ENCODE data around the gene KCNH3. TPM values are rescaled to one million over a fixed set of nuclear protein-coding genes. Genes with fewer than 3 reads are reported as not detected.
"Not testable (repeated sequence)": the region's sequence is repeated elsewhere in the genome, so short reads cannot be mapped to it uniquely, and the experiment has no call there.

Gene KCNH3
- total RNA-seq, 1 donor from 2014 or later: 0.16 TPM

DNA sequence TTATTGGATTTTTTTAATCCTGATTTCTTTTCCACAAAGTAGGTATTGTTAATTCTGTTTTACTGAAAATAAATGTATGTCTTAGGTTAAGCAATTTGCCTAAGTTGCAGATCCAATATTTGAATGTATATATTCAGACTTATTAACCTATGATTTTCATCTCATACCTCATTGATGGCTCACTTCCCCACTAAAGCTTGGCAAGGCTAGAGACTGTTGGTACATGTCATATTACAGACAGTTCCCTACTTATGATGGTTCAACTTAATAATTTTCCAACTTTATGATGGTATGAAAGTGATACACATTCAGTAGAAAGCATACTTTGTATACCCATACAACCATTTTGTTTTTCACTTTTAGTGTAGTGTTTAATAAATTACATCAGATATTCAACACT is 33.2 kb upstream of the KCNH3 start:
- Mint-ChIP-seq H3K36me3 (ENCODE audit: low read depth) (peaks cover 12% of the 10 kb centered on the region), H3K4me1 (no peaks in the 10 kb centered on the region)
- DNase-seq (ENCODE audit: low read depth, low spot score): no peak

DNA sequence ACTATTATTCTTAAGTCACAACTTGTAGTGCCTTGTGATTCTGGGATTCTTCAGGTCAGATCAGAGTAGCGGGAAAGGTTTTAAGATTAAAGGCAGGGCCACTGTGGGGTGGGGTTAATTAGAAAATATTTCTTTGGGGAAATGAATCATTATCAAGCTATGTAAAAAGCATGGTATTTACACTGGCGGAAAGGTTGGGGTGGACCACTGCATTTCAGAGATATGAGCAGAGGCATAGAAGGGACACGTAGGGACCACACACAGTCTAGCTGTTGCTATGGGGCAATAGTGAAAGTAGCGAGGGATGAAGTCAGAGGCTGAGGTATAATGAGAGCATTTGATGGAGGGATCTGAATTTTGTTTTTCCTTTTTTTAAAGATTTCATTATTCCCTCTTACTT is 31.7 kb upstream of the KCNH3 start:
- H3K27ac Mint-ChIP-seq (ENCODE audit: unreplicated experiment): no peak overlapping the region
- no peaks in the 10 kb centered on the region for H3K9me3 Mint-ChIP-seq
- no peak overlapping the region for H3K4me3 Mint-ChIP-seq
- no peak for DNase-seq (ENCODE audit: low read depth, low spot score)
- H3K4me1 Mint-ChIP-seq: no peaks in the 10 kb centered on the region
- TF ChIP-seq, protein P1, sequence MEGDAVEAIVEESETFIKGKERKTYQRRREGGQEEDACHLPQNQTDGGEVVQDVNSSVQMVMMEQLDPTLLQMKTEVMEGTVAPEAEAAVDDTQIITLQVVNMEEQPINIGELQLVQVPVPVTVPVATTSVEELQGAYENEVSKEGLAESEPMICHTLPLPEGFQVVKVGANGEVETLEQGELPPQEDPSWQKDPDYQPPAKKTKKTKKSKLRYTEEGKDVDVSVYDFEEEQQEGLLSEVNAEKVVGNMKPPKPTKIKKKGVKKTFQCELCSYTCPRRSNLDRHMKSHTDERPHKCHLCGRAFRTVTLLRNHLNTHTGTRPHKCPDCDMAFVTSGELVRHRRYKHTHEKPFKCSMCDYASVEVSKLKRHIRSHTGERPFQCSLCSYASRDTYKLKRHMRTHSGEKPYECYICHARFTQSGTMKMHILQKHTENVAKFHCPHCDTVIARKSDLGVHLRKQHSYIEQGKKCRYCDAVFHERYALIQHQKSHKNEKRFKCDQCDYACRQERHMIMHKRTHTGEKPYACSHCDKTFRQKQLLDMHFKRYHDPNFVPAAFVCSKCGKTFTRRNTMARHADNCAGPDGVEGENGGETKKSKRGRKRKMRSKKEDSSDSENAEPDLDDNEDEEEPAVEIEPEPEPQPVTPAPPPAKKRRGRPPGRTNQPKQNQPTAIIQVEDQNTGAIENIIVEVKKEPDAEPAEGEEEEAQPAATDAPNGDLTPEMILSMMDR (conservative IDR thresholded peaks at IDR 0.05): no peak
- H3K27me3 Mint-ChIP-seq (ENCODE audit: low read depth): no peaks in the 10 kb centered on the region
- peaks cover 9% of the 10 kb centered on the region for H3K36me3 Mint-ChIP-seq (ENCODE audit: low read depth)

More for the DNA sequence above, 33.2 kb upstream of the KCNH3 start:
- Mint-ChIP-seq H3K27me3 (ENCODE audit: low read depth) (no peaks in the 10 kb centered on the region), H3K27ac (ENCODE audit: unreplicated experiment) (no peak overlapping the region), H3K9me3 (no peaks in the 10 kb centered on the region), H3K4me3 (no peak overlapping the region)
- TF ChIP-seq, protein P1 (conservative IDR thresholded peaks at IDR 0.05): no peak

- H3K9me3 Mint-ChIP-seq; H3K36me3 Mint-ChIP-seq (ENCODE audit: low read depth); H3K27me3 Mint-ChIP-seq (ENCODE audit: low read depth); DNase-seq (ENCODE audit: low read depth, low spot score); H3K4me3 Mint-ChIP-seq; H3K27ac Mint-ChIP-seq (ENCODE audit: unreplicated experiment); H3K4me1 Mint-ChIP-seq: not testable (repeated sequence)
Measured at GRCh38 chr12:49509681-49510080, 29.1 kb upstream of the KCNH3 start.

DNA sequence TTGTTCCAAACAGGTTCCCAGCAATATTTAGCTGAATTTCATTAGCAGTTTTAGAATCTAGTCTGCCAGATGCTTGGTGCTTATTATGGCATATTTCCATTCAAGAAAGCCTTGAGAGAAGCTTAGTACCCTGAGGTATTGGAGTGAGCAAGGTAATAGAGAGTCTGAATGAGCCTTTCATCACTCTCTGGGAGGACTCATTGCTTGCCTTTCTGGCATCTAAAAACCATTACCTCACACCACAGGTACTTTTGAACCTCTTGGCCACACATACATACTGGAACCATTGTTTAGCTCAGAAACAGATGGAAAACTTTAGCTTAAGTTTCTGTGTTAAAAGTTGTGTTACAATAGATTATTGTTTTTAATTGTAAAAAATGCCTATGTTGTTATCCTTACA is 27.4 kb upstream of the KCNH3 start:
- Mint-ChIP-seq H3K4me1 (no peaks in the 10 kb centered on the region), H3K4me3 (no peak overlapping the region), H3K27me3 (ENCODE audit: low read depth) (no peaks in the 10 kb centered on the region), H3K36me3 (ENCODE audit: low read depth) (peaks cover under 1% of the 10 kb centered on the region), H3K9me3 (no peaks in the 10 kb centered on the region), H3K27ac (ENCODE audit: unreplicated experiment) (no peak overlapping the region)
- TF ChIP-seq, protein P1 (conservative IDR thresholded peaks at IDR 0.05): no peak
- no peak for DNase-seq (ENCODE audit: low read depth, low spot score)

GRCh38 chr12:49512546-49512945 is 26.3 kb upstream of the KCNH3 start:
- H3K36me3 Mint-ChIP-seq (ENCODE audit: low read depth): no peaks in the 10 kb centered on the region
- H3K27me3 Mint-ChIP-seq (ENCODE audit: low read depth): no peaks in the 10 kb centered on the region
- H3K27ac Mint-ChIP-seq (ENCODE audit: unreplicated experiment): no peak overlapping the region
- no peaks in the 10 kb centered on the region for H3K4me1 Mint-ChIP-seq
- no peaks in the 10 kb centered on the region for H3K9me3 Mint-ChIP-seq
- TF ChIP-seq, protein P1 (conservative IDR thresholded peaks at IDR 0.05): no peak
- no peak for DNase-seq (ENCODE audit: low read depth, low spot score)
- no peak overlapping the region for H3K4me3 Mint-ChIP-seq

- DNase-seq (ENCODE audit: low read depth, low spot score): no peak
- TF ChIP-seq, protein P1 (conservative IDR thresholded peaks at IDR 0.05): no peak
- Mint-ChIP-seq H3K4me3 (no peak overlapping the region), H3K36me3 (ENCODE audit: low read depth) (no peaks in the 10 kb centered on the region), H3K4me1 (no peaks in the 10 kb centered on the region), H3K27me3 (ENCODE audit: low read depth) (no peaks in the 10 kb centered on the region), H3K27ac (ENCODE audit: unreplicated experiment) (no peak overlapping the region), H3K9me3 (no peaks in the 10 kb centered on the region)
Measured at GRCh38 chr12:49515266-49515665, 23.6 kb upstream of the KCNH3 start.

Measured in neural crest cell (in vitro differentiated cells).